ENCODE data around the gene HADHB.
A peak's percentile ranks its signal among the peaks of the same experiment; 100 is the strongest.

The HADHB gene

GRCh38 chr2:26269571-26270158, 24.9 kb downstream of the HADHB start:
- Histone ChIP-seq H3K27me3 (ENCODE audit: low read length) (no peaks in the 10 kb centered on the region), H3K4me2 (ENCODE audit: low read depth, low read length, poor library complexity, severe bottlenecking) (peak overlapping the region; percentile 47), H3K9ac (ENCODE audit: low read length) (peak overlapping the region; percentile 16; the same call in 1 of the 2 replicates), H3K4me3 (ENCODE audit: insufficient read depth, low read length, poor library complexity, severe bottlenecking) (peak overlapping the region; percentile 9), H3K79me2 (ENCODE audit: insufficient read depth, low read length) (no peaks in the 10 kb centered on the region), H3K9me2 (replicated peaks; ENCODE audit: insufficient read depth, low read length) (no peaks in the 10 kb centered on the region), H3K9me3 (ENCODE audit: insufficient read depth, low read length) (no peaks in the 10 kb centered on the region), H3K36me3 (ENCODE audit: low read length) (0 out of 2 replicates have a peak, but pooled peaks cover 5% of the 10 kb centered on the region), H3K27ac (ENCODE audit: low read depth, low read length) (peak overlapping the region; percentile 60), H4K20me1 (ENCODE audit: low read depth, low read length) (no peaks in the 10 kb centered on the region), H3F3A (ENCODE audit: insufficient read depth) (0 out of 2 replicates have a peak, but pooled peaks cover 23% of the 10 kb centered on the region), H2AFZ (ENCODE audit: low read depth, low read length, severe bottlenecking) (no peak overlapping the region)
- no peak for TF ChIP-seq CTCF (IDR thresholded peaks at IDR 0.05; ENCODE audit: insufficient read depth, low read length, poor library complexity, severe bottlenecking)
- no peak for TF ChIP-seq EZH2phosphoT487 (conservative IDR thresholded peaks at IDR 0.05; ENCODE audit: low read length)

GRCh38 chr2:26270373-26270772, 25.6 kb downstream of the HADHB start:
- Histone ChIP-seq H2AFZ (ENCODE audit: low read depth, low read length, severe bottlenecking) (no peak overlapping the region), H4K20me1 (ENCODE audit: low read depth, low read length) (no peaks in the 10 kb centered on the region), H3K4me3 (ENCODE audit: insufficient read depth, low read length, poor library complexity, severe bottlenecking) (peak overlapping the region; percentile 9), H3K79me2 (ENCODE audit: insufficient read depth, low read length) (no peaks in the 10 kb centered on the region), H3K4me2 (ENCODE audit: low read depth, low read length, poor library complexity, severe bottlenecking) (peak overlapping the region; percentile 47), H3K9ac (ENCODE audit: low read length) (peak overlapping the region; percentile 16; the same call in 1 of the 2 replicates), H3K9me2 (replicated peaks; ENCODE audit: insufficient read depth, low read length) (no peaks in the 10 kb centered on the region), H3K27ac (ENCODE audit: low read depth, low read length) (peak overlapping the region; percentile 60), H3K9me3 (ENCODE audit: insufficient read depth, low read length) (no peaks in the 10 kb centered on the region), H3F3A (ENCODE audit: insufficient read depth) (0 out of 2 replicates have a peak, but pooled peaks cover 23% of the 10 kb centered on the region), H3K36me3 (ENCODE audit: low read length) (0 out of 2 replicates have a peak, but pooled peaks cover 5% of the 10 kb centered on the region), H3K27me3 (ENCODE audit: low read length) (no peaks in the 10 kb centered on the region)
- TF ChIP-seq CTCF (IDR thresholded peaks at IDR 0.05; ENCODE audit: insufficient read depth, low read length, poor library complexity, severe bottlenecking) (no peak), EZH2phosphoT487 (conservative IDR thresholded peaks at IDR 0.05; ENCODE audit: low read length) (no peak)

- Histone ChIP-seq H3K4me2 (ENCODE audit: low read depth, low read length, poor library complexity, severe bottlenecking) (no peak overlapping the region), H3K9me2 (replicated peaks; ENCODE audit: insufficient read depth, low read length) (no peaks in the 10 kb centered on the region), H2AFZ (ENCODE audit: low read depth, low read length, severe bottlenecking) (no peak overlapping the region), H4K20me1 (ENCODE audit: low read depth, low read length) (no peaks in the 10 kb centered on the region), H3F3A (ENCODE audit: insufficient read depth) (0 out of 2 replicates have a peak, but pooled peaks cover 16% of the 10 kb centered on the region), H3K27me3 (ENCODE audit: low read length) (no peaks in the 10 kb centered on the region), H3K9me3 (ENCODE audit: insufficient read depth, low read length) (no peaks in the 10 kb centered on the region), H3K36me3 (ENCODE audit: low read length) (0 out of 2 replicates have a peak, but pooled peaks cover 5% of the 10 kb centered on the region), H3K27ac (ENCODE audit: low read depth, low read length) (no peak overlapping the region), H3K4me3 (ENCODE audit: insufficient read depth, low read length, poor library complexity, severe bottlenecking) (no peak overlapping the region), H3K79me2 (ENCODE audit: insufficient read depth, low read length) (no peaks in the 10 kb centered on the region), H3K9ac (ENCODE audit: low read length) (no peak overlapping the region)
- no peak for TF ChIP-seq EZH2phosphoT487 (conservative IDR thresholded peaks at IDR 0.05; ENCODE audit: low read length)
Observed at GRCh38 chr2:26273501-26273900, 28.8 kb downstream of the HADHB start.

GRCh38 chr2:26274058-26274613, 29.4 kb downstream of the HADHB start:
- Histone ChIP-seq H3K9me3 (ENCODE audit: insufficient read depth, low read length) (no peaks in the 10 kb centered on the region), H3F3A (ENCODE audit: insufficient read depth) (0 out of 2 replicates have a peak, but pooled peaks cover 15% of the 10 kb centered on the region), H2AFZ (ENCODE audit: low read depth, low read length, severe bottlenecking) (no peak overlapping the region), H3K9me2 (replicated peaks; ENCODE audit: insufficient read depth, low read length) (no peaks in the 10 kb centered on the region), H3K36me3 (ENCODE audit: low read length) (peaks cover 5% of the 10 kb centered on the region; the same call in 1 of the 2 replicates), H3K4me3 (ENCODE audit: insufficient read depth, low read length, poor library complexity, severe bottlenecking) (no peak overlapping the region), H3K79me2 (ENCODE audit: insufficient read depth, low read length) (no peaks in the 10 kb centered on the region), H3K9ac (ENCODE audit: low read length) (no peak overlapping the region), H3K27ac (ENCODE audit: low read depth, low read length) (no peak overlapping the region), H3K27me3 (ENCODE audit: low read length) (no peaks in the 10 kb centered on the region), H4K20me1 (ENCODE audit: low read depth, low read length) (no peaks in the 10 kb centered on the region), H3K4me2 (ENCODE audit: low read depth, low read length, poor library complexity, severe bottlenecking) (no peak overlapping the region)
- no peak for TF ChIP-seq EZH2phosphoT487 (conservative IDR thresholded peaks at IDR 0.05; ENCODE audit: low read length)
- no peak for TF ChIP-seq CTCF (IDR thresholded peaks at IDR 0.05; ENCODE audit: insufficient read depth, low read length, poor library complexity, severe bottlenecking)

Measured in SU-DHL-6 (cell line).